HG02571 (cell line): ENCODE results near the gene RGS3.
"Not testable (repeated sequence)": the region's sequence is repeated elsewhere in the genome, so short reads cannot be mapped to it uniquely, and the experiment has no call there.

Experiments used
- ATAC-seq: cut with Tn5 transposase; IDR thresholded peaks from one replicate; pipeline ENCODE4 v1.9.1; 2021; ENCODE audit warnings: mild to moderate bottlenecking, moderate library complexity; ENCODE audit not compliant: unreplicated experiment

Gene RGS3

DNA sequence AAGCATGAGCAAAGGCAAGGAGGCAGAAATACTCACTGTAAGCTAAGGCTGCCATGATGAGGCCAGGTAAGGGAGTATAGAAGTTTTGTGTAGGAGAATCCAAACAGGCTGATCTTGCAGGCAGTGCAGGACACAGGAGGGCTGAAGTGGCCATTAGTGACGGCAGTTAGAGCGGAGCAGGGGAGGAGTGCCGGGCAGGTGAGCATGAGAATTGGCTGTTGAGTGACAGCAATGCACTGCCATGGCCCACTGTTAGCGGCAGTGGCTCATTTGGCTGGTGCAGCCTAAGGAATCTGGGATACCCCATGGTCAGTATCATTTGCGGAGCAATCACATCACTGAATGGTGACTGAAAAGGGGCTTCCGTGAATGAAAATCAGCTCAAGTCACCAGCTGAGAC, 22.8 kb downstream of the RGS3 start:
- no peak for ATAC-seq

DNA sequence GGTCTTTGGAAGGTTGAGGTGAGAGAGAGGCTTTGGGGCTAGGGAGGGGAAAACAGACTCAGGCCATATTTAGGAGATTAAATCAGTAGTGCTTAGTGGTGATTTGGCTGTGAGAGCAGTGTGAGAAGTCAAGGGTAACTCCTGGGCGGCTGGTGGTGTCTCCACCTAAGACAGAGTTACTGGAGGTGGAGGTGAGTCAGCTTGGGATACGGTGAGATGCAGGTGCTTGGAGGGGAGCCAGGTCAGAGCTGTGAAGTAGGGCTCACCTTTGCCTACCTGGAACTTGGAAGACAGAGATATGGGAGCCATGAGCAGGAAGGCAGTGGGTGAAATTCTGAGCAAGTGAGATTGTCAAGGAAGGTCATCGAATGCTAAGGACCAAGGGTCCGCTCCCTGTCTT, 24.5 kb downstream of the RGS3 start:
- no peak for ATAC-seq

DNA sequence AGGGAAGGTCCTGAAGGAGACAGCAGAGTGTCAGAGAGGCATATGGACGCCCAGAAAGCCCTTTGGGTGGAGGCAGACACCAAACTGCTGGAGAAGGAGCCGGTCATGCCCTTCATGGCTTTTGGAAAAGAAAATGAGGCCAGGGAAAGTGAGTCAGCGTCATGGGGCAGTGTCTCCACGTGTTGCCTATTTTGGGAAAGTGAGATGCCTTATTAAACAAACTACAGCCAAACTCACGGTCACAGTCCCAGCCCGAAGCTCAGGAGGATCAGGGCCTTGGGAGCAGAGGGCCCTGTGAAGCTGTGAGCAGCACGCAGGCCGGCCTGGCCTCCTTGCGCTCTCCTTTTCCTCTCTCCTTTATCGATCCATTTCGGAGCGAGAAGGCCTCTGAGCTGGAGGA, 25.0 kb downstream of the RGS3 start:
- ATAC-seq, result no peak

DNA sequence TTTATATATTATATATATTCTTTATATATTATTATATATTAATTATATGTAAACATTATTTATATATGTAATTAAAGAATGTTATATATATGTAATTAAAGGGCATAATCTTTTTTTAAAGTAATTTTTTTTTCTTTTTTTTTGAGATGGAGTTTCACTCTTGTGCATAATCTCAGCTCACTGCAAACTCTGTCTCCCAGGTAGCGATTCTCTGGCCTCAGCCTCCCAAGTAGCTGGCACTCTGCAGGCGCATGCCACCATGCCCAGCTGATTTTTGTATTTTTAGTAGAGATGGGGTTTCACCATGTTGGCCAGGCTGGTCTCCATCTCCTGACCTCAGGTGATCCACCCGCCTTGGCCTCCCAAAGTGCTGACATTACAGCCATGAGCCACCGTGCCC, 27.6 kb downstream of the RGS3 start:
- not testable (repeated sequence) for ATAC-seq

DNA sequence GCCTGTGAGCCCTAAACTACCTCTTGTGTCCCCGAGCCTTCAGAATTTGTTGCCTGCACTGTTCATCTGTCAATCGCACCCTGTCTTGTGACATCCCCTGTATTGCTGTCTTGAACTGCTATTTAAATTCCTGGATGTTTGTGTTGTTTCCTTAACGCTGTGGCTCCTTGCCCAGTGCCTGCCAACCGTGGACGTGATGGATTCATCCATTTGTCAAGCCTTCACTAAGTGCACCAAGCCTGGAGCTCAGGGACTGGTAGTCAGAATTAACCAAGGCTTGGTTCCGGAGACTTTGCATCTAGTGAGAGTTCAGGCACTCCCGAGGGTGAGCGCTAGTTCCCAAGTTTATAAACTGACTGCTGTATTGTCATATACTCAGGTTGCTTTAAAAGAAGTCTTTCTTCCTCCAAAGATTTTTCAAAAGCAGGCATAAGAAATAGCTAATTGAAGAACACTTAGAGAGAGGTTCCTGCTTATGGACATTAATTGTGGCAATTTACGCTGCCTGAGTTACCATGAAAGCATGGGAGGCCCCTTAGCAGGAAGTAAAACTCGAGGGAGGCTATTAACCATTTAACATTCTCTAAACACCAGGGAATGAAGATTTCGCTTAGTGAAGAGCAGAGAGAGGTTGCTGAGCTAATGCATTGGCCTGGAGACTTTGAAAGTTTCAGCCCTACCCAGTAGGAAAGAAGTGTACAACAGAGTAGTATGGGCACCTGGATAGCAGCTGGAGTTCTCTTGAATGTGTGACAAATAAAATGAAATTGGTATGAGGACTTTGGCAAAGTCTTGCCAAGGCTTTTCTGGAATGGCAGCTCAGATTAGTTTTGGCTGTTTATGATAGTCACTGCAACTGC, 29.0 kb downstream of the RGS3 start:
- ATAC-seq, result no peak

DNA sequence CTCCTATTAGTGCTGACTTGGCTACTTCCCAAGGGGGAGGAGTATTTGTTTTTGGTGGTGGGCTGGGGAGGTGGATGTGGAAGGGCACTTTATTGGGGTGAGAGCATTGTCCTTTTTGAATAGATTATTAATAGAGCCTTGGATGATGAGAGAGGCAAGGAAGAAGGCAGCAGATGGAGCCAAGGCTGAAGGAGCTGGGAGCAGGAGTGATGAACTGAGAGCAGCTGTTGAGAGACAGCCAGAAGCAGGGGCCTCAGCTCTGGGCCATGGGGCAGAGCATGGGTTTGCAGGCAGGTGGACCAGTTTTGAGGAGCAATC, 29.6 kb downstream of the RGS3 start:
- no peak for ATAC-seq

DNA sequence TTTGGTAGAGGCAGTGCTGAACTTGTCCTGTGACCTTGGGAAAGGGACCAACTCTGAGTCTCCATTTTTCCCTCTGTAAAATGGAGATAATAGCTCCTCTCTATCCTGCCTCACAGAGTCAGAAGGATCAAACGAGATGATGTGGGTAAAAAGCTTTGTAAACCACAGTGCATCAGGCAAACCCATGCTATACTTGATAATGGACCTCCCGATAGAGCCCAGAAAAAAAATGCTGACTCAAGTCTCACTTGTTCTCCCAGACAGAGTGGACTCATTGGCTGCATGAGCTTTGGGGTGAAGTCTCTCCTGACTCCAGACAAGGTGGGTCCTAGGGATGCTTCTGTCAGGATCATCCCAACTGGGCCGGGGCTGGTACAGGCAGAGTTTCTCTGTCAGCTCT, 32.0 kb downstream of the RGS3 start:
- no peak for ATAC-seq

DNA sequence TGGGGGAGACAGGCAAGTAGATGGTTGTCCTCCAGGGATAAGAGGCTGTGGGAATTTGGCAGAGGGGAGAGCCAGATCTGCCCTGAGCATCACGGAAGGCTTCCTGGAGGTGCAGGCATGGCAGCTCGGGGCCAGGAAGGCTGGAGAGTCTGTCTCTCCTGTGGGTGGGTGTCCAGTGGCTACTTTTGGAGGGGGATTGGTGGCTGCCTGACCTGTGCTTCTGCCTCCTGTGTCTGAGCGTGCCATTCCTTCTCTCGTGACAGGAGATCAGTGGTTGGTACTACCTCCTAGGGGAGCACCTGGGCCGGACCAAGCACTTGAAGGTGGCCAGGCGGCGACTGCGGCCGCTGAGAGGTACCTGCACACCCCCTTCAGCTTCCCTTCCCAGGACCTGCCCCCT, 33.5 kb downstream of the RGS3 start:
- no peak for ATAC-seq

DNA sequence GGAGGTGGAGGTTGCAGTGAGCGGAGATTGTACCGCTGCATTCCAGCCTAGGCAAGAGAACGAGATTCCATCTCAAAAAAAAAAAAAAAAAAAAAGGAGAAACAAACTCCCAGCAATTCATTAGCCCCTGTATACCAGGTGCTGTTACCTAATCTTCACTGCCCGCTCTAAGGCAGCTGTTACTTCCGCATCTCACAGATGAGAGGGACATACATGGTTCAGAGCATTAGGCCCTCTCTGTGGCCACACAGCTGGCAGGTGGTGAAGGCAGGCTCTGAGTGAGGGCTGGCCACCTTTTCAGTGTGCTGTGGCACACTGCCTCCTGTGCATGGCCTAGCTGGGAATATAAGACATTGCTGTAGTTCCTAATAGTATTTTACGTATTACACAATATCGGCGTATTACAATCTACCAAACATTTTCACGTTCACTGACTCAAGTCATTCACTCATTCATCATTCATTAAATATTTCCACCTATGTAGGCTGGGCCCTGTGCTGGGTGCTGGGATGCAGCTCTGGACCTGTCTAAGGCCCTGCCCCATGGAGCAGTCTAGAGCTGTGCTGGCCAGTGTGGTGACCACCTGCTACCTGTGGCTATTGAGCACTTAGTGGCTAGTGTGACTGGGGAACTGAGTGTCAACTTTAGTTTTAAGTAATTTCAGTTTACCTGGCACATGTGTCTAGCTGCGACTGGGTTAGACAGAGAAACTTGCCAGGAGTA, 35.8 kb downstream of the RGS3 start:
- ATAC-seq, result no peak

DNA sequence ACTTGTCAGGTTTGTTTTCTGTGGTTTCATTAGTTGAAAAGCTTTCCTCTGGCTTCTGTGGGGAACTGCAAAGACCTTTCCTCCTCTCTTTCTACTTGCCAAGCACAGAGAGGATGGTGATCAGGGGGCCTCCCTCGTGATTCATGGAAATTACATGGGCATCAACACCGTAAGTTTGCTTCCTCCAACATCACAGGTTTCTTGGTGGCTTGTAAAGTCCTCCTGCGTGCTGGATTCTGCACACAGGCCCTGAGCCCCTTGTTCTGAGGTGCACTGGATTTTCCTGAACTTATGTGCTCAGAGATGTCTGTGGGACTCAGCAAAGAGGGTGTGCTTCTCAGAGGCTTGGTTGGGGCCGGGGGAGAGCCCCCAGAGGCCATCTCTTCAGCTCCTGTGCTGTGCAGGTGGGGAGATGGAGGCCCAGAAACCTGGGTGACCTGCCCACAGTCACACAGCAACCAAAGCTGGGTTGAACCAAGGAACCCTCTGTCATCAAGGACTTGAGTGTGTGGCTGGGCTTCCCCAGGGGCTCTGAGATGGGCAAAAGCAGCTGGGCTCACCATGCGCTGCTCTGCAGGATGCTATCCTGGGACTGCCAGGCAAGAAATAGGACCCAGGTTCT, 36.5 kb downstream of the RGS3 start:
- no peak for ATAC-seq

DNA sequence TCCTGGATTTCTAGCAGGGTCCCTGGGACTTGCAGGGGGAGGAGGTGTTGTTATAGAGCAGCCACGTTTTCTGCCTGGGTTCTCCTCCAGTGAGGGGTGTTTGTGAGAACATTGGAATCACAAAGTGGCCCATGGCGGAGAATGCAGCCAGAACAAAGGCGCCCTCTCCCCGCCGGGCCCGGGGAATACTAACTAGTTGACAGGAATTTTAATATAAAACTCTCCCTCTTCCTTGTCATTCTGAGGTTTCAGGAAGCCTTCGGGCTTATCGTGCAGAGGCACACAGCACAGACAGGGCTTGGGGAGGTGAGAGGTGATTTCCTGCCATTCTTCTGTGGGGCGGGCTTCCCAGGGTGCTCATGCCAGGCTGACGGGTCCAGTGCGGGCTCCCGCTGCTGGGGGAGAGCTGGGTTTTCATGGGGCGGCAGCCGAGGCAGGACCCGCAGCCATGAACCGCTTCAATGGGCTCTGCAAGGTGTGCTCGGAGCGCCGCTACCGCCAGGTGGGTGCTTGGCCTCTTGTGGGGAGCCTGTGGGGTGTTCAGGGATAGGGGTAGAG, 37.7 kb downstream of the RGS3 start:
- ATAC-seq, result no peak

DNA sequence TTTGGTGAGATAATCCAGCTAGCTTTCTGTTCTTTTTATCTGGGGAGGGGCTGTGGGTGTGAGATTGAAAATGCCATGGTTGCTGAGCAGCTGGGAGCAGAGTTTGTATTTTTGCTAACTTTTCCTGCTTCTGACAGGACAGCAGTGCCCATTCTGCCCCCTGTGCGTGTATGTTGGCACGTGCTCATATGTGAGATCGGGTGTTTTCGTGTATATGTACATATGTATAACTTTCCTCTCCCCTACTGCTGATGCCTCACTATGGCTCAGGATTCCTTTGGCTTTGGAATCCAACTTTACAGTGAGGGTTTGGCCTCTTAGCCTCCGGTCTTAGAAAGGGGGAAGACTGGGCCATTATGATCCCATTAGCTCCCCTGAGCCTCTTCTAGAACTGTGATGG, 38.3 kb downstream of the RGS3 start:
- no peak for ATAC-seq

DNA sequence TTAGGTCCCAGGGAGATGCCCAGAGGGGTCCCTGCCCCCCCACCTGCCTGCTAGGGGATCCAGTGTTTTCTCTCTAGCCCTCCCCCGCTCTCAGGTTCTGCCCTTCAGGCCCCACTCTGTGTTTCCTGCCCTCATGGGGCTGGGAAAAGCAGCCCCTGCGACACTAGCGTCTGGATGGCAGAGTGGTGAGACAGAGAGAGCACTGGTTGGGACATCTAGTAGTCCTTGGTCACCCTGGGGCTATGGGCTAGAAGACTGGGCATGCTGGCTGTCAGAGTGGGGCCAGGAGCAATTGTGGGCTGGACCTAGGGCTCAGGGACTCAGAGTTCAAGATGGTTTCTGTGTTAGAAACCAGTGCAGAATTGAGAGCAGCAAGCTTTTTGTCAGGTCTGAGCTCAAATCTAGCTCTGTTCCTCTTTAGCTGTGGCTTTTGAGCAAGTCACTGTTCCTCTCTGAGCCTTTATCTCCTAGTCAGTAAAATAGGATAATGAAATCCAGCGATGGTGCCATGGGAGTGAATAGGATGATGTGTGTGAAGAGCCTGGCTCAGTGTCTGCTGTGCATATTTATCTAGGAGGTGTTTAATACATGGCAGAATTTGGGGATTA, 39.0 kb downstream of the RGS3 start:
- no peak for ATAC-seq

DNA sequence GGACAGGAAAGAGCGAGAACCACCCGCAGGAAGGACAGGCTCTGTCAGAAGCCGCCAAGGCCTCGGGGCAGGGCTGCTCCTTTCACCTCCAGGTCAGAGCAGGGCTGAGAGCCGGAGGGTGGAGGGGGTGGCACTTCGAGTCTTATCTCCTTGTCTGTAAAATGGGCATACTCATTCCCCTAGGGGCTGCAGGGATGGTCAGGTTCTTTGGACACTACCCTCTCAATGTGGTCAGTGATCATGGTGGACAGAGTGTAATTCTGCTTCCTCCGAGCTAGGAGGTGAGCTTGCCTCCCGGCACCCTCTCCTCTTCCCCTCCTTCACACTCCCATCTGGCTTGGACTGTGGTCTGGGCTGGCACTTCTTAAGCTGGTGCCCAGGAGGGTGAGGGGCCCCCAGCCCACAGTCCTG, 39.6 kb downstream of the RGS3 start:
- no peak for ATAC-seq

DNA sequence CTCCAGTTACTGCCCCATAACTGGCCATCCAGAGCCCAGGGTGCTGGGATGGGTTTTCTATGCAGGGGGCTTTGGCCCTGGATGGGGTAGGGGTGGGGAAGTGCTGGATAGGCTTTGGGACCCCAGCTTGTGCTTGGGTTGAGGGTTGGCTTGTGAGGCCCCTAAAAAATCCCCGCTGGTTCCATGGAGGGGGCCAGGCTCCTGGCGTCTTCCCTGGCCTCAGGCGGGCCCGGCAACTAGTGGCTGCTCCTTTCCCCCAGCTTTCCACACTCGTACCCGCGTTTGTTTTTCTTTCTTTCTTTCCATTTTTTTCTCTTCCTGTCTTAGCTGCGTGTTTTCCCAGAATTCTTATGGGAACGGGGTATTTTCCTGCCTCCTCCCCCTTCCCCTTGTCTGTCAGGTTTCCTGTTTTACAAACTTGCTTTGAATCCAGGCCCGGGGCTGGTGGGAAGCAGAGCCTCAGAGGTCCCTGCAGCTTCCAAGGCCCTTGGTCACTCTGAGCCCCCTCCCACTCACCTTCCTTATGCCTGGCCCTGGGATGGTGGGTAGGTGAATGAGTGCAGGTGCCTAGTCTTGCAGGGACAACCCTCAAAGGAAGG, 40.2 kb downstream of the RGS3 start:
- no peak for ATAC-seq

DNA sequence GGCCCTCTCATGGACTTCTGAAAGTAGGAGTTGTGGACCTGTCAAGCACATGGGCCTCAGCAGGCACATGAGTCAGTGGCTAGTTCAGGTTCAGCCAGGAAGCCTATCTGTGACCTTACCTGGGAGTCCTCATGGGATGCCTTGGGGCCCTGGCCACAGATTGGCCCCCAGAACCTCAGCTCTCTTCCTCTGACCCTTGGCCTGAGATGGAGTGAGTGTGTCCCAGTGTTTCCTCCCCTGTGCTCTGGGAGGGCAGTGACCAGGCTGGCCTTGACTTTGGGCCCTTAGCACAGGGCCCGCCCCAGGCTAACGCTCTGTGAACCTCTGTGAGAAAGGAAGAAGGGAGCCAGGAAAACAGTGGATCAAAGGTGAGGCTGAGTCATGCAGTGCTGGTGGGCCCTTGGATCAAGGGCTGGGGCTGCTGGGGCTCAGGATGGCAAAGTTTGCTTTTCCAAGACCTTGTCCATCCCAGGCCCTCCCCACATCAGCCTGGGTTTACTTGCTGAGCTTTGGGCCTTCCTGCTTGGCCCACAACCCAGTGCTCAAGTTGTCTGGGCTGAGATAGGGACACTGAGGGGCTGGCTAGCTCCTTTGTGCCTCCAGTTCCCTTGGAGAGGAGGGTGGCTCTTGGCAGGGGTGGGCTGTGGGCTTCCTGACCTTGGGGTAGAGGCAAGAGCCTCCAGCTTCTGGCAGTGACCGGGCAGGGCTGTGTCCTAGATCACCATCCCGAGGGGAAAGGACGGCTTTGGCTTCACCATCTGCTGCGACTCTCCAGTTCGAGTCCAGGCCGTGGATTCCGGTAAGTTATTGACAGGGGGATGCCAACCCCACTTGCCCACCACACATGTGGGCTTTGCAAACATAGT, 41.4 kb downstream of the RGS3 start:
- no peak for ATAC-seq

DNA sequence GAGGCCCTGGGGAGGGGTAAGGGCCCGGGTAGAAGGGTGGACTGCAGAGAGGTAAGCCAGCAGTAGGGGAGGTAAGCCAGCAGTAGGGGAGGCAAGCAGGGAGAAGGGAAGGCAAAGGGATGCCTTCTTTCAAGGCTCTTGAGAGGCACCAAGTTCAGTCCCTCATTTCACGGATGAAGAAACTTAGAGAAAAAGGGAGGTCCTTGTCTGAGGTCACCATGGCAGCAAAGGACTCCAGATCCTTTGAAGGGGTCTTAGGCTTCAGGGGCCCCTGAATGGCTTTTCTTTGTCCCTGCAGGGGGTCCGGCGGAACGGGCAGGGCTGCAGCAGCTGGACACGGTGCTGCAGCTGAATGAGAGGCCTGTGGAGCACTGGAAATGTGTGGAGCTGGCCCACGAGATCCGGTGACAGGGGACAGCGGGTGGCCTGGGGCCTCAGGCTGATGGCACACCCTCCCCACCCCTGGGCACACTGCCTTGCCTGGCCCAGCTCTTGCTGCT, 42.6 kb downstream of the RGS3 start:
- ATAC-seq, result no peak

DNA sequence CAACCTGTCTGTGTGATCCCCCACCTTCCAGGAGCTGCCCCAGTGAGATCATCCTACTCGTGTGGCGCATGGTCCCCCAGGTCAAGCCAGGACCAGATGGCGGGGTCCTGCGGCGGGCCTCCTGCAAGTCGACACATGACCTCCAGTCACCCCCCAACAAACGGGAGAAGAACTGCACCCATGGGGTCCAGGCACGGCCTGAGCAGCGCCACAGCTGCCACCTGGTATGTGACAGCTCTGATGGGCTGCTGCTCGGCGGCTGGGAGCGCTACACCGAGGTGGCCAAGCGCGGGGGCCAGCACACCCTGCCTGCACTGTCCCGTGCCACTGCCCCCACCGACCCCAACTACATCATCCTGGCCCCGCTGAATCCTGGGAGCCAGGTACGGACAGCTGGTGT, 43.7 kb downstream of the RGS3 start:
- ATAC-seq, result no peak

DNA sequence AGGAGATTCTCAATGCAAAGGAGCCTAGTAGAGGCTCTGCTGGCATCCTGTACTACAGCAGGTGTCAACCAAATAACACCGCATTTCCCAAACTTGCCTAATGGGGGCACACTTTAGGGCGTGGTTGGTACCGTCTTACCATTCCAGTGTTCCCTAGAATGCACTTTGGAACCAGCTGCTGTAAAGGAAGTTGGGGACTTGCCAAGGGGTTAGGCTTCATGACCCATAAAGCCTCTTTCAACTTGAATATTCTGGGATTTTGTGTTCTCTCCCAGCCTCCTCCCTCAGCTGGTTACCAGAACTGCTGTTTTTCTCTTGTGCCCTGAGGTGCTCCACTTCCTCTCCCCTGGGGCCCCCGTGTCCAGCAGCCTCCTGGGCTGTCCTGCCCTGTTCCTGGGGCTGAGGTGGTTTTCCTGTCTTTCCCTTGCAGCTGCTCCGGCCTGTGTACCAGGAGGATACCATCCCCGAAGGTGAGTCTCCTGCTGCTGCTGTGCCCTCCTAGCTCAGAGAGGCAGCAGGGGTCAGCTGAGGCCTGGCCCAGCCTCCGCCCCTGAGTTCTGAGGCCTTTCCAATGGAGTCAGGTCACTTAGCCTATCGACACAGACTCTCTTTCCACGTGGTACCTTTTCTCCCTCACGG, 44.7 kb downstream of the RGS3 start:
- ATAC-seq, result no peak
